ENCODE results near the gene SEC23A. TPM values are rescaled to one million over a fixed set of nuclear protein-coding genes. Genes with fewer than 3 reads are reported as not detected.
"Not testable (repeated sequence)": the region's sequence is repeated elsewhere in the genome, so short reads cannot be mapped to it uniquely, and the experiment has no call there.

Gene SEC23A
- total RNA-seq, 1 experiment from 2014 or later = 108 TPM

GRCh38 chr14:39109893-39110715 lies 7.1 kb upstream of the SEC23A start:
- H3K4me3 Mint-ChIP-seq (ENCODE audit: unreplicated experiment) = no peak overlapping the region
- intact Hi-C loops (cut with micrococcal nuclease; ENCODE audit: unreplicated experiment) = no loop called here
- H3K36me3 Mint-ChIP-seq (ENCODE audit: insufficient read depth, unreplicated experiment) = no peaks in the 10 kb centered on the region
- no peaks in the 10 kb centered on the region for H3K27me3 ChIP-seq (replicated peaks; ENCODE audit: control insufficient read depth, insufficient read depth, low read length)
- ChIA-PET POLR2A (no interaction called here), CTCF (no interaction called here)
- no peaks in the 10 kb centered on the region for H3K4me1 ChIP-seq
- TF ChIP-seq CTCF (IDR thresholded peaks at IDR 0.05; ENCODE audit: insufficient read depth in 1 of 2, low read depth in 1 of 2, low read length in 1 of 2, severe bottlenecking in 1 of 2, unreplicated experiment in 1 of 2) = no peak
- BruUV-seq (replicated peaks) = no TSS peak
- peaks cover 6% of the 10 kb centered on the region for H3K4me1 Mint-ChIP-seq (ENCODE audit: low read depth, unreplicated experiment)
- no peak for DNase-seq
- H3K27ac Mint-ChIP-seq (ENCODE audit: unreplicated experiment) = no peak overlapping the region
- H3K4me3 ChIP-seq (ENCODE audit: low read depth, low read length) = no peak overlapping the region
- no peaks in the 10 kb centered on the region for H3K9me3 Mint-ChIP-seq (ENCODE audit: unreplicated experiment)
- H3K27me3 Mint-ChIP-seq (ENCODE audit: insufficient read depth, unreplicated experiment) = no peaks in the 10 kb centered on the region
- no peaks in the 10 kb centered on the region for H3K9me3 ChIP-seq
- H3K36me3 ChIP-seq (ENCODE audit: control insufficient read depth, insufficient read depth, low read length) = no peaks in the 10 kb centered on the region

DNA sequence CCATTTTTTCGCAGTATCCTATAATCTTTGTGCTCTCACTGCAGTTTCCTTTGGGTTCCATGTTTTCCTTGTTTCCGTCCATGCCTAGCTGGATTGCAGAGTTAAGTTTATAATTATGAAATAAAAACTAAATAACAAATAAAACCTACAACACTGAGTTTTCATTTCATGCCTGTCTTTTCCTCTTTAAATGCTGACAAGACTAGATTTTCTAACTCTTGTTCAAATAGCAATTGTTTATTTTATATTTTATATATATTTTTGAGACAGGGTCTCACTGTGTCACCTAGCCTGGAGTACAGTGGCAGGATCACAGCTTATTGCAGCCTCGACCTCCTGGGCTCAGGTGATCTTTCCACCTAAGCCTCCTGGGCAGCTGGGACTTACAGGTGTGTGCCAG lies 5.8 kb upstream of the SEC23A start:
- H3K27me3 ChIP-seq (replicated peaks; ENCODE audit: control insufficient read depth, insufficient read depth, low read length) = no peaks in the 10 kb centered on the region
- Mint-ChIP-seq H3K27me3 (ENCODE audit: insufficient read depth, unreplicated experiment) (no peaks in the 10 kb centered on the region), H3K36me3 (ENCODE audit: insufficient read depth, unreplicated experiment) (no peaks in the 10 kb centered on the region), H3K9me3 (ENCODE audit: unreplicated experiment) (no peaks in the 10 kb centered on the region), H3K4me1 (ENCODE audit: low read depth, unreplicated experiment) (no peaks in the 10 kb centered on the region), H3K4me3 (ENCODE audit: unreplicated experiment) (no peak overlapping the region), H3K27ac (ENCODE audit: unreplicated experiment) (no peak overlapping the region)
- no peaks in the 10 kb centered on the region for H3K9me3 ChIP-seq
- H3K4me3 ChIP-seq (ENCODE audit: low read depth, low read length) = no peak overlapping the region
- DNase-seq = no peak
- H3K4me1 ChIP-seq = no peaks in the 10 kb centered on the region
- POLR2A ChIA-PET = no interaction called here
- CTCF ChIA-PET = interaction anchor here (0.5 kb wide), 1 partner anchor 273 kb away, joined by 3 read pairs; no protein-coding TSS in a partner anchor
- H3K36me3 ChIP-seq (ENCODE audit: control insufficient read depth, insufficient read depth, low read length) = no peaks in the 10 kb centered on the region
- intact Hi-C loops (cut with micrococcal nuclease; ENCODE audit: unreplicated experiment) = no loop called here
- no peak for TF ChIP-seq CTCF (IDR thresholded peaks at IDR 0.05; ENCODE audit: insufficient read depth in 1 of 2, low read depth in 1 of 2, low read length in 1 of 2, severe bottlenecking in 1 of 2, unreplicated experiment in 1 of 2)
- BruUV-seq (replicated peaks) = no TSS peak

- Histone ChIP-seq H3K27me3 (replicated peaks; ENCODE audit: control insufficient read depth, insufficient read depth, low read length) (no peaks in the 10 kb centered on the region), H3K36me3 (ENCODE audit: control insufficient read depth, insufficient read depth, low read length) (no peaks in the 10 kb centered on the region), H3K4me3 (ENCODE audit: low read depth, low read length) (no peak overlapping the region), H3K4me1 (no peaks in the 10 kb centered on the region), H3K9me3 (no peaks in the 10 kb centered on the region)
- intact Hi-C loops (cut with micrococcal nuclease; ENCODE audit: unreplicated experiment) = loop anchor here (1.0 kb wide), 4 partner anchors 63 to 310 kb away; partner anchors contain the start of gene TRAPPC6B
- peak in 1 of 2 experiments; percentile 46 for TF ChIP-seq CTCF (IDR thresholded peaks at IDR 0.05; ENCODE audit: insufficient read depth in 1 of 2, low read depth in 1 of 2, low read length in 1 of 2, severe bottlenecking in 1 of 2, unreplicated experiment in 1 of 2)
- BruUV-seq (replicated peaks) = no TSS peak
- DNase-seq = peak in 1 of 2 experiments; percentile 37
- H3K4me1 Mint-ChIP-seq (ENCODE audit: low read depth, unreplicated experiment) = no peaks in the 10 kb centered on the region
- ChIA-PET CTCF (interaction anchor here (0.7 kb wide), 1 partner anchor 63 kb away, joined by 4 read pairs; the partner anchor contains the start of gene TRAPPC6B), POLR2A (no interaction called here)
- H3K36me3 Mint-ChIP-seq (ENCODE audit: insufficient read depth, unreplicated experiment) = peaks cover 9% of the 10 kb centered on the region
- H3K27me3 Mint-ChIP-seq (ENCODE audit: insufficient read depth, unreplicated experiment) = no peaks in the 10 kb centered on the region
- H3K27ac Mint-ChIP-seq (ENCODE audit: unreplicated experiment) = no peak overlapping the region
- no peak overlapping the region for H3K4me3 Mint-ChIP-seq (ENCODE audit: unreplicated experiment)
- no peaks in the 10 kb centered on the region for H3K9me3 Mint-ChIP-seq (ENCODE audit: unreplicated experiment)
Observed at GRCh38 chr14:39107591-39107996, 4.6 kb upstream of the SEC23A start.

DNA sequence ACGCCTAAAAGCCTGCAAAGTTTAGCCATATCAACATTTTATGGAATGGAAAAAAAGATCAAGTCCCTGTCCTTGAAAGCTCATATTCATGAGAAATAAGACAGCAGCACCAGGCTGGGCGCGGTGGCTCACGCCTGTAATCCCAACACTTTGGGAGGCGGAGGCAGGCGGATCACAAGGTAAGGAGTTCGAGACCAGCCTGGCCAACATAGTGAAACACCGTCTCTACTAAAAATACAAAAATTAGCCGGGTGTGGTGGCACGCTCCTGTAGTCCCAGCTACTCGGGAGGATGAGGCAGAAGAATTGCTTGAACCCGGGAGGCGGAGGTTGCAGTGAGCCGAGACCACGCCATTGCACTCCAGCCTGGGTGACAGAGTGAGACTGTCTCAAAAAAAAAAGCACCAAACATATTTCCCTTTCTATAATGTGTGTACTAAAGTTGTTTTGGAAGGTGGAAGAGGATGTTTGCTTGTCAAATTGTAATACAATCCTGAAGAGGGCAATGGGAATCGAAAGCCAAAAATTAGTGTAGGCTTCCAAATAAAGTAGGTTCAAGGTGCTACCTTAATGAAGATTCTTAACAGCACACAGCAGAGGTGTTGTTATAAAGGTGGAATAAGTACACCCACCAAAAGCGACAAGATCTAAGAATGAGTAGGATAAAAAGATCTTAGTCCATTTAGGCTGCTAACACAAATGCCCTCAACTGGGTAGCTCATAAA lies 1.2 kb upstream of the SEC23A start:
- H3K27me3 ChIP-seq (replicated peaks; ENCODE audit: control insufficient read depth, insufficient read depth, low read length); H3K9me3 ChIP-seq; intact Hi-C loops (cut with micrococcal nuclease; ENCODE audit: unreplicated experiment); H3K4me1 Mint-ChIP-seq (ENCODE audit: low read depth, unreplicated experiment); H3K9me3 Mint-ChIP-seq (ENCODE audit: unreplicated experiment); H3K27me3 Mint-ChIP-seq (ENCODE audit: insufficient read depth, unreplicated experiment); DNase-seq; H3K36me3 ChIP-seq (ENCODE audit: control insufficient read depth, insufficient read depth, low read length); BruUV-seq (replicated peaks): not testable (repeated sequence)
- ChIA-PET CTCF (interaction anchor here (1.5 kb wide), 1 partner anchor 66 kb away, joined by 9 read pairs; the partner anchor contains the start of gene TRAPPC6B), POLR2A (interaction anchor here (0.6 to 2.0 kb wide), 7 partner anchors 10 to 328 kb away, joined by 3 to 34 read pairs (median 11); partner anchors contain the start of genes FBXO33, GEMIN2 and TRAPPC6B)
- Histone ChIP-seq H3K4me1 (peaks cover 22% of the 10 kb centered on the region; the same call in 1 of the 2 replicates), H3K4me3 (ENCODE audit: low read depth, low read length) (peak overlapping the region; percentile 76)
- Mint-ChIP-seq H3K27ac (ENCODE audit: unreplicated experiment) (peak overlapping the region; percentile 93), H3K4me3 (ENCODE audit: unreplicated experiment) (peak overlapping the region; percentile 87), H3K36me3 (ENCODE audit: insufficient read depth, unreplicated experiment) (peaks cover 22% of the 10 kb centered on the region)
